Adrenal gland (tissue), 5 donors: ENCODE results near the gene GRIP1.

Experiments
- POLR2A ChIP-seq, 2 donors: fragments of 450-650 bp; IDR thresholded peaks; one replicate each; pipeline ENCODE4 v1.6.1; 2017; ENCODE audit warnings: antibody characterized with exemption in 2 of 2, mild to moderate bottlenecking in 2 of 2, moderate library complexity in 1 of 2
- TF ChIP-seq, protein P1 (sequence below), 6 experiments: fragments of 450-650 bp in 4 of 6; fragments of 200-600 bp in 2 of 6; sonication (generic) in 1 of 6; IDR thresholded peaks; 1 replicate in 5 of 6; 2 replicates in 1 of 6; pipeline versions ENCODE4 v1.5.1 to v1.8.0; 2016 to 2021; ENCODE audit warnings: antibody characterized with exemption in 6 of 6, mild to moderate bottlenecking in 2 of 6, moderate library complexity in 1 of 6
- donor health status: DM: no; HTN: no; CAD: no.

DNA sequence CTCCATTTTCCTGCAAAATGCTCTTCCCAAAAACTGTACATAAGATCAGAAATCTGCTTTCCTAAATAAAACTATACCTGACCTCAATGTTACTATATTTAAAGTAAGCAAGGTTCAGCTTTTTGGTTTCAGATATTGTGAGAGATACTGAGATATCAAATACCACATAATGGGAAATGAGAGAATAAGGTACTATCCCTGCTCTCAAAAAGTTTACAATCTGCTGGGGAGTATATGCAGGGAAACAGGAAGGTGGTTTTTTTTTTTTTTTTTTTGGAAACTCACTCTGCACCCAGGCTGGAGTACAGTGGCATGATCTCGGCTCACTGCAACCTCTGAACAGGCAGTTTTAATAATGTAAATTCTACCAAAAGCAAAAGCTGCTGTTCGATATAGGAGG lies 327.6 kb downstream of the GRIP1 start:
- TF ChIP-seq, protein P1, sequence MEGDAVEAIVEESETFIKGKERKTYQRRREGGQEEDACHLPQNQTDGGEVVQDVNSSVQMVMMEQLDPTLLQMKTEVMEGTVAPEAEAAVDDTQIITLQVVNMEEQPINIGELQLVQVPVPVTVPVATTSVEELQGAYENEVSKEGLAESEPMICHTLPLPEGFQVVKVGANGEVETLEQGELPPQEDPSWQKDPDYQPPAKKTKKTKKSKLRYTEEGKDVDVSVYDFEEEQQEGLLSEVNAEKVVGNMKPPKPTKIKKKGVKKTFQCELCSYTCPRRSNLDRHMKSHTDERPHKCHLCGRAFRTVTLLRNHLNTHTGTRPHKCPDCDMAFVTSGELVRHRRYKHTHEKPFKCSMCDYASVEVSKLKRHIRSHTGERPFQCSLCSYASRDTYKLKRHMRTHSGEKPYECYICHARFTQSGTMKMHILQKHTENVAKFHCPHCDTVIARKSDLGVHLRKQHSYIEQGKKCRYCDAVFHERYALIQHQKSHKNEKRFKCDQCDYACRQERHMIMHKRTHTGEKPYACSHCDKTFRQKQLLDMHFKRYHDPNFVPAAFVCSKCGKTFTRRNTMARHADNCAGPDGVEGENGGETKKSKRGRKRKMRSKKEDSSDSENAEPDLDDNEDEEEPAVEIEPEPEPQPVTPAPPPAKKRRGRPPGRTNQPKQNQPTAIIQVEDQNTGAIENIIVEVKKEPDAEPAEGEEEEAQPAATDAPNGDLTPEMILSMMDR (IDR thresholded peaks at IDR 0.05), result no peak
- TF ChIP-seq POLR2A (IDR thresholded peaks at IDR 0.05), result no peak
